ENCODE measurements around the gene TPD52L1.

Gene TPD52L1

DNA sequence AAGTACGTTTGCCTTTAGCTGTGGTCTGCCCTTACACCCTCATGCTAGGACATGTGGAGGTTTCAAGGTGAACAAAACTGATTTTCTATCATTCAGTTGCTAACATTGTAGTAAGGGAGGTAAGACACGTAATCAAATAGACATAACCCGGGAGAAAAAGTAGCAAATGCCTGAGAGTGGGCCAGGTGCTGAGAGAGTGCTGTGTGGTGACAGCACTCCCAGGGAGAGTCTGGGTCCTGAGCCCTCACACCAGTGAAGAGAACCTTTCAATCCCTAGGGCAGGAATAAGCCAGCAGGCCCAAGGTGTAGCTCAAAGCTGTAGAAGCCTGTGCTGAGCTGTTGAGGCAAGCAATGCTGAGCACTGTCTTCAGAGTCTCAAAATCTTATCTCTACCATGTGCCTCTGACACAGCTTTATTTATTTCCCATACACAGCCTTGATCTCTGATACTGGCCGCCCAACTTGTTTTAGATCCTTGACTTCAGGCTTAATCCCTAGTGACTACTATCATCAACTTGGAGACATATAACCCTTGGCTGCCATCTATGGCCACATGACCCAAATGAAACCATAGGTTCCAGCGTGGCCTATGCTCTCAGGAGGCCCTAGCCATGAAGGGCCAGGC, 55.2 kb downstream of the TPD52L1 start:
- DNase-seq (ENCODE audit: low read depth in 2 of 2), result no peak

DNA sequence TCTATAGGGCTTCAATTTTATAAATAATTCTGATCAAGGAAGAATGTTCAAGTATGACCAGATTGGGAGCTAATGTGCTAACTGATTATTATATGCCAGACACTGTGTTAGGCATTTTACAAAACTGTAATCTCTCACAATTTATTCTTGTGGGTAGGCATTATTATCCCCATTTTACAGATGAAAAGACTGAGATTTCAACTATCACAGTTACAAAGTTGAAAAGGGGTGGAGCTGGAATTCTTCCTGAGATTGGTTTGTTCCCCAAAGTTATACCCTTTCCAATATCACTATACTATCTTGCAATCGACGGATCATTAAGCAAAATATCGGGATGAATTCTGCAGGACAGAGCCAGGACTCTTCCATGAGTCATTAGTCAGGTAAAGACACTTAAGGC, 57.1 kb downstream of the TPD52L1 start:
- no peak for DNase-seq (ENCODE audit: low read depth in 2 of 2)

DNA sequence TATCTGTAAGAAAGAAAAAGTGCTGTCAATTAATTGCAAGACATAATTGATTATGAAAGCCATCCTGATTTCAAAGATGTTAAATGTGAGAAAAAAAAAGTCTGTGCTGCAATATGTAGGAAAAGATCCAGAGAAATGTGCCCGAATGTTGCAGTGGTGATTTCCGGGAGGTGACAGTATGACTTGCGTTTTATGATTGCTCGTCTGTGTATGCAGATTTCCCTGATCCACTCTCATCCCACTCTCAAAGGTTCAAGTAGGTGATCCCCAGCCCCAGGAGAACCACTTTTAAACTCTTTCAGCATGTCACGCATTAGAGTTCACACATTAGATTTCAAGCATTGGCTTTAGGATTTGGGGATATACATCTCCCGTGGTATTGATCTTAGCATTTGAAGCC, 57.8 kb downstream of the TPD52L1 start:
- no peak for DNase-seq (ENCODE audit: low read depth in 2 of 2)

DNA sequence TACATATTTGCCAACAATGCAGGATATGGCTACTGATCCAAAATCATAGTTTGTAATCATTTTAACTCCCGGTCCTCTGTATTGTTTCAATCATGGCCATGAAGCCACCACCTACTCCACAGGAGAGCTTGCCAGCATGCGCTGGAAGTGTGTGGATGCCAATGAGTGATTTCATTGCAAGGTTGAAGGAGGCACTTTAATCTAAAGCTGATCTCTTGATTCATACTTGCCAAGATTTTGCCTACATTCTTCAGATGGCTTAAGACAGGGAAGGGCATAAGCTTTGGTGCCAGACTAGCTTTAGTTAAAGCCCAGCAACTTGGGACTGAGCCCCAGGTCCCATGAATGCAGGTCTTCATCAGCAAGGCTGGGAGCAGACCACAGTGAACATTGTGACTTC, 58.8 kb downstream of the TPD52L1 start:
- DNase-seq (ENCODE audit: low read depth in 2 of 2), result no peak

DNA sequence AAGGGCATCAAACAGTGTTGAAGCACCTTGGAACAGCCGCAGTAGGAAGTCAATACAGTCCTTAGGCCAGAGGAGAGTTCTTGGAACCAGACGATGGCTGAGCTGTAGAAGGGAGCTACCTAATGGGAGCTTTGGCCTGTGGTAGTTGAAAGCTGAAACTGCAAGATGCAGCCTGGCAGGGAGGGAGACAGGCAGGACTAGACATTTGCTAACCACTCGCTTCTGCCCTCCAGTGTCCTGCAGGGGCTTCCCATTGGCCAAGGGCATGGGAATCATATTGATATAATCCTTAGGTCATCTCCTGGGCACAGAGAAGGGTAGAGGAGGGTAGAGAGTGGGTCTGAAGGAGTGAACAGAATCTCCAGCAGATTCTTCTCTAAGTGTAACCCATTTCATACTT, 60.4 kb downstream of the TPD52L1 start:
- no peak for DNase-seq (ENCODE audit: low read depth in 2 of 2)

DNA sequence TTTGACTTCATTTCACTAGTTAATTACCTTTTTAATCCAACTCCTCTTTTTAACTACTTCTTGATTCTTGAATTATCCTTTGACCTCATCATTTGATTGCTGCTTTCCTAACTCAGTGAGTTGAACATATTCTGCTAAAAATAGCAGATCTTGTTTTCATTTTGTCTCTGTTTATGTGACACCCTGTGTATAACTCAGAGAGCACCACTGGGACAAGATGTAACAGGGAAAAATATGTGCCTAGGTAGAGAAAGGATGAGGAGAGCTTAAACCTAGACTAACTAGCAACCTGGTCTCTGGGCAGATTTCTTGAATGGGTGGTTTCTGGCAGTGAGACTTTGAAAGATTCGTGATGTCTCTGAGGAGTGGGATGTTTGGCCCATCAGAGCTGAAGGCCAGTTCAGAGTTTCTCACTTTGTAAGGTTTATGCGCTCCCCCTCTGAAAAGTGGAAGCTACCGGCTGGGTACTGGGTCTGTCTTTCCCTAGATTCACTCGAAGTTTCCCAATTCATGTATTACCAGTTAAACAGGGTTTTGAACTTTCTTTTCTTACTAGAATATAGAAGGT, 61.8 kb downstream of the TPD52L1 start:
- DNase-seq (ENCODE audit: low read depth in 2 of 2), result no peak

DNA sequence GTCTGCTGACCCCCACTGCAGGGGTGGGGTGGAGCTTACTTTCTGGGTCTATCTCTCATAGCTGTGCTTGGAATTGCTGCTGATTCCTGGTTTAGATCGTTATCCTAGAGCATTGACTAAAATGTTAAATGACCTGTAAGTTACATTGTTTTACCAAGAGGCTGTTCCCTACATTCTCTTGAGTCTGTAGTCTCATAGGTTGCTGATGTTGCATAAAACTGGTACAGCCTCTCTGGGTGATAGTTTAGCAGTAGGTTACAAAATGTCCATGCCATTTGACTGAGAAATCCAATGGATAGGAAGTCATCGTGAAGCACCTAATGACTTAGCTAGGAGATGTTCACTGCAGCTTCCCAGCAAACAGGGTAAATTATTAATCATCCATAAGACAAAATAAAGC, 62.4 kb downstream of the TPD52L1 start:
- DNase-seq (ENCODE audit: low read depth in 2 of 2), result no peak

DNA sequence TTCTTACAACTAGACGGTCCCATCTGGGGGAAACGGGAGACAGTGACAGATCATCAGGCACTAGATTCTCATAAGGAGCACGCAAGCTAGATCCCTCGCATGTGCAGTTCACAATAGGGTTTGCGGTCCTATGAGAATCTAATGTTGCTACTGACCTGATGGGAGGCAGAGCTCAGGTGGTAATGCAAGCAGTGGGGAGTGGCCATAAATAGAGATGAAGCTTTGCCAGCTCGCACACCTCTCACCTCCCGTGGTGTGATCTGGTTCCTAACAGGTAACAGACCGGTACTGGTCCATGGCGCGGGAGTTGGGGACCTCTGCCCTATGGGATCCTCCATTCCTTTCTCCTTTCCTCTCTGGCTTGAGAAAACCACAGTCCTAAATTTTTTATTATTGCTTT, 63.8 kb downstream of the TPD52L1 start:
- DNase-seq (ENCODE audit: low read depth in 2 of 2), result no peak

DNA sequence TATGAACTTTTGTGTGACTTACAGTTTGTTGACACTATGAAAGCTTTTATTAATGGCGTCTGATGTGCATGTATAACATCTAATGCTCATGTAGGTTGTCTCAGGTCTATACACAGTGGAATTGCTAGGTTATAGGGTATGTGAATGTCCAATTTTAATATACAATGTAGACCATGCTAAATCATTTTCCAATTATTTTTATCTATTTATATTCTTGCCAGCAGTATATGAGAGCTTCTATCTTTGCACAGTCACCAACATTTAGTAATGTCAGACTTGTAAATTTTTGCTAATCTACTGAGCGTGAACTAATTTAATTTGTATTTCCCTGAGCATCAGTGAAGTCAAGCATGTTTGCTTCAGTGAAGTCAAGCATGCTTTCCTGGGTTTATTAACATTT, 64.4 kb downstream of the TPD52L1 start:
- DNase-seq (ENCODE audit: low read depth in 2 of 2), result no peak

DNA sequence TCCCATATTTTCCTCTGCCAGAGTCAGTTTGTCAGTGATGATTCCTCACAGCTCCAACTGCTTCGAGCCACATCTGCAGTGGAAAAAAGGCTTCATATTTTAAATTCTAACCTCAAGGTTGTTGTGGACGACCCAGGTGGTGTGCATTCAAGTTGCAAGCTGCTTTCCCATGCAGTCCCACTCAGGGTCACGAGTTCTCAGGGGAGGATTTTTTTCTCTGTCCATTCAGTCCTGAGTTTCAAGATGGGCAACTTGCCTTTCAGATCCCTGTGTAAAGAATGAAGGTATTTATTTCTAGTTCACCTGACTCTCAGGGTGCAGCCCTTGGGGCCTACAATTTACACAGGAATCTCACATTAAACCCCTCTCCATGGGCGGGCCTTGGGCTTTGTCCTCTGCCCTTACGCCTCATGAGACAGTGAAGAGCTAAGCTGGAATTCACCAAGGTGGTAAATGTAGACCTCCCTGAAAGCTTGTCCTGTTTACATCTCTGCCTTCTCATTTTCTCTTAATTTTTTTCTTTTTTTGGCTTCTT, 65.9 kb downstream of the TPD52L1 start:
- DNase-seq (ENCODE audit: low read depth in 2 of 2), result no peak

DNA sequence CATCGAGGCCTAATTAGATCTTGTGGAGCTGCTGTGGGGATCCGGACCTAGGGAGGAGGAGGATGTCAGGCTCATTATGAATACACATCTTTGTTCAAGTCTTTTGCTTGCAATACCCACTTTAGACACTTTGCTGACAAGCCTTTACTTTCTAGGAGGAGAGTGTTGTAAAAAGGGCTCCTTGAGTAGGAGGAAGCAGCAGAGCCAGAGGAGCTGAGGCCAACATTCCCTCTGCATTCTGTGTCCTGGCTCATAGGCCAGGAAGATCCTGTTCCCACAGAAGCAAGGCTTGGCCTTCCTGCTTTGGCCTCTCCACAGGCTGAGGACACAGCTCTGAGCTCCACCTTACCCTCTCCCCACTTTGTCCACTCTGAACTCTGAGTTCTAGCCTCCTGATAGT, 67.1 kb downstream of the TPD52L1 start:
- no peak for DNase-seq (ENCODE audit: low read depth in 2 of 2)

DNA sequence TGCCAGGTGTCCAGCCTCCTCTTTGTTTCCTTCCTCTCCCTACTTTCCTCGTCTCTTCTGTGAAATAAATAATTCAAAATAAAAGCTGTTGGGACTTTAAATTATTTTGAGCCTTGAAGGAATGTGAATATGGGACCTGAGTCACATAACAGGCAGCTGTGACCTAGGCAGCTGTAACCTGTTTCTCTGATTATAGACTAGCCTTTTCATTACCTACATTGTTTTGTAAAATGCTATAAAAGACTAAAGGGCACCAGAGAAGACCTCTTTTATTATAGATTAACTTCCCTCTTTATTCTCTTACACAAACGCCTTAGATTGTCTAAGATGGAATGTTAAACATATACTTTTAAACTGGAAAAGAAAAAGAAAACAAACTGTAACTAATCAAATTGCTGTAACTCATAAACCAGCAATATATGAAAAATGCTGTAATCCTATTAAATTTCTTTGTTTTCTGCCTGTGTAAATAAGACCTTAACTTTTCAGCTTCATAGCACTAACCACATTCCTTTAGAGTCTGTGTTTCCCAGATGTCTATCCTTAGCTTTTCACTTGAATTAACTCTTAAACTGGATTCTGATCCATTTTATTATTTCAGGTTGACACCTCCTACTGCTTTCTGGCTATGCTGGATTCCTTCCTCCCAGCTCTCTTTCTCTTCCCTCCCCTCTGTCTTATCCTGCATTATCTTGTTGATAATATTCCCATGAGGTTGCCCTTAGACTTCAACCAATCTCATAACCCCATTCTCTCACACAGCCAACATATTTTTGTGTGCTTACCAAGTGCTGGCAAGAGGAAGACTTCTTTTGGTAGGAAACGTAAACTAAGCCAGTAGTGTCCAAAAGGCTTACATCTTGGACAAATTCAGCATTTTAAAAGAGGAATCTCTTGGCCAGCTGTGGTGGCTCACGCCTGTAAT, 69.2 kb downstream of the TPD52L1 start:
- DNase-seq (ENCODE audit: low read depth in 2 of 2), result no peak

DNA sequence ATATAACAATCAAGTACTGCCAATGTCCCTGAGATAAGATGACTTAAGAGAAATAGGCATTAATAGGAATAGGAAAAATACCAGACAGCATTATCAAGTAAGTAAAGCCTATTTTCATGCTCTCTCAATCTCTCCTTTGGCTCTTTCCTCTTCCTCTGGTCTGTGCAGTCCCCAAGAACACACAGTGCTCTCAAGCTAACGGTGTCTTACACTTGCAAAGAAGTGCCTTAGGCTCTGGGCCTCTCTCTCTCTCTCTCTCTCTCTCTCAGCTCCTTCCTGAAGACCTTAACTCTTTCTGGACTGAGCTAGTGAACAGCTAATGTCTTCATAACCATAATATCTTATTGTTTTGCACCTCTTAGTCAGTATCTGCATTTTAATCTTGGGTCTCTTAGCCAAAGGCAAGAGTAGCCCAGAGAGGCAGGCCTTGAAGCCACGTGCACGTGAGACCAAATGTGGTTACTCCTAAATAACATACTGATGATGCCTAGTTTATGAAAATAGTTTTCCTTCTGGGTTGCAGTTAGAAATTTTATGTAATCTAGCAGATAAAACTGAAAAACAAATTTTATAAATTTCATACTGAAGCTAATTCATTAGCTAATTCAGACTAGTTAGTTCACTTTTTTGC, 70.8 kb downstream of the TPD52L1 start:
- no peak for DNase-seq (ENCODE audit: low read depth in 2 of 2)

DNA sequence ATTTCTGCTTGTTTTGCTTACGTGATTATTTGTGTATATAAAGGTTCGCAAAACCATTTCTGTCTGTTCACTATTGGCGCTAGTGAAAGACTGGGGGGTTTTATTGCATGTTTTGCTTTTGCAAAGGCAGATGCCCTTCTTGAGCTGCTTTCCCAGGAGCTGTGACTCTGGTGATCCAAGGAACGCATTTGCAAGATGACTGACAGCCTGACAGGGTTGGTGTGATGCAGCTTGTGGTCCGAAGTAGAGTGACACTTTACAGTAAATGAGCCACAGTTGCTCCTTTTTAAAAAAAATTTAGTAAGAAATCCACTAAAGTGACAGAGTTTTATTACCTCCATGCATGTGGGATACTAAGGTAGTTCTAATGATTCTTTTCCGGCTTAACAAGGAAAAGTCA, 73.7 kb downstream of the TPD52L1 start:
- DNase-seq (ENCODE audit: low read depth in 2 of 2), result no peak

DNA sequence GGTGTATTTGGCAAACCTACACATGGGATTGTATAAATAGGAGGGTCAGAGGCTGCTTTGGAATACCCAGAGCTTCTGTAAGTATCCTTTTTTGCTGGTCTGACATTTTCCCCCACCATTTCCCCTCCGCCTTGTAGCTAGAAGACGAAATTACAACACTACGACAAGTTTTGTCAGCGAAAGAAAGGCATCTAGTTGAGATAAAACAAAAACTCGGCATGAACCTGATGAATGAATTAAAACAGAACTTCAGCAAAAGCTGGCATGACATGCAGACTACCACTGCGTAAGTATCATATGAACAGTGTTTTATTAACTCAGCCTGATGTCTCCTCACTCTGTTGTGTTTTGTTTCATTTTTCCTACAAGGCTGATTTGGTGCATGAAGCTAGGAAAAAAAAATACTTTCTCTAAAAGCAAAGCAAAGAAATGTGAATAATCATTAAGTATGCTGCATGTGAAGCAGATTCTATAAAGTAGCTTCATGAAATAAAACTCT, 75.5 kb downstream of the TPD52L1 start:
- DNase-seq (ENCODE audit: low read depth in 2 of 2), result no peak

DNA sequence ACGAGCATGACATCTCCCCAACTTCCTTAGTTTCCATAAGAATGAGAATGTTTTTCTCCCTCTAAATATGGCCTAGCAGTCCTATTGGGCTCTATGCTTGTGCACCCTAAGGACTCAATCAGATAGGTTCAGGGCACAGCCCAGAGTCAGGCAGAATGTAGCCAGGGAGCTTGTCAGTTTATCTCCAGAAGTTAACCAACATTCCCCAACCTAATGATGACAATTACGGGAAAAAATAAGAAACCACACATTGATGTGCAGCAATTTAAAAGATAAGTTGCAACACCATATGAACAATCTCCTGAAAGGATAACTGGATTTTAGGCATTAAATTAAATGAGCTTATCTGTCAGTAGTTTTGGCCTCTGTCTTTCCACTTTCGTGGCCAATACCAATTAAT, 77.1 kb downstream of the TPD52L1 start:
- DNase-seq (ENCODE audit: low read depth in 2 of 2), result no peak

DNA sequence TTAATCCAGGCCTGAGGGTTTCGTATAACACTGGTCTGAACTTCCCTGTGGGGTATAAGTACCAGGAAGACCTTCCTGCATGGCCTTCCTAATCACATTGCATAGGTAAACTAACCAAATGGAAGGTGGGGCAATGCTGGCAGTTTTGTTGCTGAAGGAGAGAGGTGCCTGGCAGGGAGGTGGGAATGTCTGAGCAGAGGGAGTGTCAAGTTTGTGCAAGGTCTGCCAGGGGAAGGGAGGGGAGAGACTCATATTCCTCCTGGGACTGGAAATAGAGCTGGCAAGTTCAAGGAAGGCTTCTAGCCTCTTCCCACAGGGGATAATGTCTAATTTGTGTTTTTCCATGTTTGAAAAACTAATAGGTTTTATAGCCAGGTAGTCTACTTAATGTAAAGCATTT, 77.6 kb downstream of the TPD52L1 start:
- DNase-seq (ENCODE audit: low read depth in 2 of 2), result no peak

DNA sequence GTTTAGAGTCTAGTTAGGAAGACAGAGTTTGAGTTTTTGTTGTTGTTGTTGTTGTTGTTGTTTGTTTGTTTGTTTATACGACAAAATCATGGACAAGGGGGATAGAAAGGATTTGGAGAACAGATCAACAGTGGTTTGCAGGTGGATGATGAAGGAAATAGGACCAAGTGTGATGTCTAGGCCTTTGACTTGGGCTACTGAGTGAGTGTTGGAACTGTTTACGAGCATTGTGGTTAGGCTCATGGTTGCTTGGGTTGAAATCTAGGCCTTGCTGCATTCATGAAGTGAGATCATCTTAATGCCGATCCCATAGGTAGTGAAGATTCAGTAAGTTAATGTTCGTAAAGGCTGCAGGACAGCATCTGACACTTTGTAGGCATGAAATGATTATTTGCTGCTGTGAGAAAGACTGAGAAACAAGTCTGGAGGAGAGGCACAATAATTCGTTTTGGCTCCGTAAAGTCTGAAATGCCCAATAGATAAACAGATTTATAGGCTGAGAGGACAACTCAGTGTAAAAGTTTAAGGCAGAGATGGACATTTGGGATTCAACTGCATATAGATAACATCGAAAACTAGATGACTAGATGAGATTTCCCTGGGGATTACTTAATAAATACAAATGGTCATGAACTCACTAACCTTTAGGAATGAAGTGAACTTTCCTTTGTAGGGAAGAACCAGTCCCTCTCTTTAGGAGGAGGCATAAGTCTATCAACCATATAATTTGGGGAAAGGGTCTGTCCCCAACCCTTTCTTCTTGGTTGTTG, 78.2 kb downstream of the TPD52L1 start:
- DNase-seq (ENCODE audit: low read depth in 2 of 2), result no peak

DNA sequence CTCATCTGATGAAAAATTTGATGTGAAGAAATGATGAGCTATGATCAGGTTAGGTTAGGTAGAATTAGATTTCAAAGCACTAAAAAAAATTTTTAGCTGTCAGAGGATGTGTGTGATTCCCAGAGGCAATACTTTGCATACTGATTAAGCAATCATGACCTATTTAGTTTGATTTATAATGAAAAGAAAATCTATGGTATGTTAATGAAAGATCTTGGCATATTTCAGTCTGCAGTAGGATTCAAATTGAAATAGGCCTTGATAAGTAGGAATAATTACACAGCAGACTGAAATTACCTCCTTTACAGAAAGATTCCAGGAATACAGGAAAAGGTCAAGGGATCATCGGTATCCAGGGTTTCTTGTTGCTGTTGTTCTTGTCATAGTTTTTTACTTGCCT, 78.9 kb downstream of the TPD52L1 start:
- DNase-seq (ENCODE audit: low read depth in 2 of 2), result peak; percentile 51 to 56

DNA sequence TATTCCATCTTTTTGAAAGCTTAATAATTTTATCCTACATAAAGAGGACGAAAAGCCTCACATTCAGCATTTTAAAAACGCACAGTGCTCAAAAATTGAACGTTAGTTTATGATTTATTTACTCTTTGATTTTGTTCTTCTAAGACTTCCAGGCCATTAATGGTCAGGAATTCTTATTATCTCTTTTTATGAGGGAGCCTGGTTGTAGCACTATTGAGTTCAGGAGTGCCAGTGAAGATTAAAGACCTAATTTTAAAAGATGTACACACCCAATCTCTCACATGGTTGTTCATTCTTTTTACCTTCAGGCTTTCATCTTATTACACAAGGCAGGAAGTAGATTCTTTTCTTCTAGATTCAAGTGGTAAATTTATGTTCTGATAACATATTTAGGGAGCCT, 79.6 kb downstream of the TPD52L1 start:
- no peak for DNase-seq (ENCODE audit: low read depth in 2 of 2)

DNA sequence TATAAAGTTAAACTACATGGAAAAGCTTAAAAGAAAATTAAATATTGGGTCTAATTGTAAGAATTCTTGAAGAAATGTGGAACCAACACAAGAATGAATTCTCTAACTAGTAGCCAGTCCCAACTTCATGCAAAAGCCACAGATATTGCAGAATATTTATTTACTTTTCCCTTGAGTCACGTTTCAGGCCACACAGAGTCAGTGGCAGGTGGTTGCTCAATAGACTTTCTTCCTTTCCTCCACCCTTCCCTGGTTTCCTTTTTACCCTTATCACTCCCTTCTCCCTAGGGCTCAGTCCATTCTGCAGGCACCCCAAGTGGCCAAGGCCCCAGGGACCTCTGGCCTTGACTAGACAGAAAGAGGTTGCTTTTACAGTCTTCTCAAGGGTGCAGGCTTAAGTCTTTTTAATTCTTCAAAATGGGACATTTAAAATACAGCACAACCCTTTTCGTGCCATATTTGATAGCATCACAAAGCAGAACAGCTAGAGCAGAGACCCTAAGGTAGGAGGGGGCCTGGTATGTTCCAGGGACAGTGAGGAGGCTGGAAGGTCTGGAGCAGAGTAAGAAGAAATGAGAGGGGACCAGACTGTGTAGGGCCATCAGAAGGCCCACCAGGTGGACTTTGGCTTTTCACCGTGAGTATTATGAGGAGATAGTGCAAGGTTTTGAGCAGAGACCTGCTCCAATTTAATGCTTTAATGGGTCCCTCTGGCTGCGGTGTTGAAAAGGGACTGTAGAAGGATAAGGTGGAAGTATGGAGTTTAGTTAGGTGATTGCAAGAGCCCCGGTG, 83.2 kb downstream of the TPD52L1 start:
- no peak for DNase-seq (ENCODE audit: low read depth in 2 of 2)
